Kidney tubule cell (primary cell): Measurements from ENCODE around the gene ZYG11B.
"Not testable (repeated sequence)": the region's sequence is repeated elsewhere in the genome, so short reads cannot be mapped to it uniquely, and the experiment has no call there.

Experiments used
- DNase-seq: peaks from one replicate; pipeline ENCODE4 v3.0.0-alpha.2; 2018; ENCODE audit warnings: low spot score

The ZYG11B gene

DNA sequence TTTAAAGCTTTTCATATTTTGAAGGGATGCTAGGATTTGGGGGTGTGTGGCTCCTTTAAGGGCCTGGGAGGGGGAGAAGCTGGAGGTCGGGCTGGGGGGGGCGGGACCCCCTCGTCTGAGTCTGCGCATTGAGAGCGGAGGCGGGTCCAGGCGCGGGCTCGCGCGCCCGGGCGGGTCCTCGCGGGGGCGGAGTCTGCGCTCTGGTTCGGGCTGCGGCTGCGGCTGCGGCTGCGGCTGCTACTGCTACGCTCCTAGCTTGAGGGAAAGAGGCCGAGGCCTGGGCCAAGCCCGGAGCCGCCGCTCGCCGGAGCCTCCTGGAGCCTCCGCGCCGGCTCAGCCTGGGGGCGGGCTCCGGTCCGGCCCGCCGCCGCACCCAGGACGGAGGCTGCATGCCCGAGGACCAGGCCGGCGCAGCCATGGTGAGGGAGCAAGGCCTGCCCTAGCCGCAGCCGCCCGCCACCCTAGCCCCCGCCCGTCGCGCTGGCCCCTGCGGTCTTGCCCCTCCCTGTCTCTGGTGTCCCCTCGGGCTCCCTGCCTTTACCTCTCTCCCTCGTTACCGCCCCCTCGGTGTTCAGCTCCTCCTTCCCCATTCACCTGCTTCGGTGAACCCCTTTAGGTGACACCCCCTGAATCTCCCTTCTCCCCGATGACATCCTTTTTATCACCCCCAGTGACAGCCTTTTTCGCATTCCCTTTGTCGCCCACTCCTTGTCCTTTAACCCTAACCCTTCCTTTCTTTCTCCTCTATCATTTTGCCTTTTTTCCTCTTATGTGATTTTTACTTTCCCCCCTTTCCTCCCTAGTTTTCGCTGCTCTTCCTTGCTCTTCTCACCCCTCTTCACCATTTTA is at the start of gene ZYG11B:
TSS of gene ZYG11B (plus strand) at position 189 of the 849 bp plus-strand sequence. CDS start at position 390, 201 bp downstream.
- DNase-seq: peak; percentile 88

DNA sequence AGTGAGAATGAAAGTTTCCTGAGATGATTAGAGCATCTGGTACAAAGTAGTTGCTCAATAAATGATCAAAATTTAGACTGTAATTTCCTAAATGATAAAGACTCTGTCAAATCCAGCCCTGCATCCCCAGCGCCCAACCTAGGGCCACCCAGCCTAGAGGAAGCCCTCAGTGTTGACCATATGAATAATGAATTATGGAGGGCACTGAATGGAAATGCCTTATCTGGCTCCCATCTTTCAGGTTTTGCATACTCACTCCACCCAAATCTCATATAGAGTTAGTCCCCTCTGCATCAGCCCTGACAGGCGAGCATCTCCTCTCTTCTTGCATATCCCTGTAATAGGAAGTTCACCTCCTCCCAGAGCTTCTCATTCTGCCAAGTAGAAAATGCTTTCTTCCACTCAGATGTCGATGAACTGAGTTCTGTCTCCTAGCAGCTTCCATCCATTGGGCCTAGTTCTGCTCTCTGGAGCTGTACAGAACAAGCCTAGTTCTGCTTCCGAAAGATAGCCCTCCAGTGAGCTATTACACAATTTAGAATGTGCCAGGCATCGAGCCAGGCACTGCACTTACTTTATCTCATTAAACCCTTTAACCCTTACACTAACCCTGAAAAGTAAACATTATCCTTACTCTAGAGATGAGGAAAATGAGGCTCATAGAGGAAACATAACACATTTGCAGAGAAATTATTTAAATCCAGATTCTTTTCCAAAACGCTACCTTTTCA is 49.0 kb upstream of the ZYG11B start:
- no peak for DNase-seq

DNA sequence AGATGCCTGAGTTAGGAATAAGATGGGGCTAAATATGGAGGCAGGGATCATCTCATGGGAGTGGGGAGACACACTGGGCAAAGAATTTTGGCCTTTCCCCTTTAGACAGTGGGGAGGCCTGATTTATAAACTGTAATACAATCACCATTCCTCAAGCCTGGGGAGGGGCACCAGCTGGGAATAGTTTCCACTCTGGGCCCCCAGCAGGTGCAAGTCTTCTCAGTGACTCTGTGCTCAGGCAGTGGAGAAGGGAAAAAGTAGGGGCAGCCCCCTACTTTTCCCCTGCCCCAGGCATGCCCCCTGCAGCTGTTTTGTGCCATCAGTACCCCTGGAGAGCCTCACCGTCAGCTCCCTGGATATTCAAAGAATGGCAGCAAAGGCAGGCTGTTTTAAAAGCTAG is 47.2 kb upstream of the ZYG11B start:
- no peak for DNase-seq

DNA sequence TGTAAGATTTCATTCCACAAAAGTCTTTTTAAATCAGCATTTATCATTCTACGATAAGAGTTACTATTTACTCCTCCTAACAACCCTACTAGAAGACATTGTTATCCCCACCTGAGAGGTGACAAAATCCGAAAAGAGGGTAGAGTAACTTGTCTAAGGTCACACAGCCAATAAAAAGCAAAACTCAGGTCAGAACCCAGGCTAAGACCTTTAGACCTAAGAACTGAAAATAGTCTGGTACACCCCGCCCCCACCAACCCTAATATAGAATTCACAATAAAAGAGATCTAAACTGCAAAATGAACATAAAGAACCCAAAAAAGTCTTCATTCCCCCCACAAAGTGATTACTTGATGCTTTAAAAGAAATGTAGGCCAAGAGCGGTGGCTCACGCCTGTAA is 46.8 kb upstream of the ZYG11B start:
- DNase-seq: no peak

DNA sequence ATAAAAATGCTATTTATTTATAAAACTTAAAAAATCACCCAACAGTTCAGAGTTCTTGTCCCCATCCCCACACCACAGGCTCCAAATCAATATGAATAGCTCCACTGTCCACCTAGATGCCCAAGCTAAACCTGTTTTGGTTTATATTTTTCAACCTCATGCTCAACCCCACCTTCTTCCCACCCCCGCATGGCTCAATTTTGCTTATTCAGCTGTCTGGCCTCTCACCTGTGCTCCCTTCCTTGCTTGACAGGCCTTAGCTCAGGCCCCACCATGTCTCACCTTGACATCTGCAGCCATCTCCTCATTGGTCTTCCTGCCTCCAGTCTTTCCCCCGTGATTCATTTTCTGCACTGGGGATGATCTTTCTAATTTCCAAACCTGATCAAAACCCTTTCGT is 45.9 kb upstream of the ZYG11B start:
- DNase-seq: no peak

DNA sequence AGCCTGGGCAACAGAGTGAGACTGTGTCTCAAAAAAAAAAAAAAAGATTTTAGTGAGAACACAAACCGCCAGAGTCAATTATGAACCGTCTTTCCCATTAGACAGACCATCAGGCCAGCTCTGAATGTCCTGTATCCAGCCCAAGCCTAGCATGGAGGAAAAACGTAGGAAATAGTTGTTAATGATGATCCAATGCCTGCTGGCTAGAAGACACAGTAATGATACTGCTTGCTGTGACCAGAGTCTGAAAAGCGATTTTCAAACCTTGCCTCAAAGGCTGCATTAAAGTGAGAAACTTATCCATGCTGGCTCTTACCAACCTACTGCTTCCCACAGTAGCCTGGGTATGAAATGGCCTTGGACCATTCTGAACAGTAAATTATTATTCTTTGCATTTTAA is 45.1 kb upstream of the ZYG11B start:
- no peak for DNase-seq

DNA sequence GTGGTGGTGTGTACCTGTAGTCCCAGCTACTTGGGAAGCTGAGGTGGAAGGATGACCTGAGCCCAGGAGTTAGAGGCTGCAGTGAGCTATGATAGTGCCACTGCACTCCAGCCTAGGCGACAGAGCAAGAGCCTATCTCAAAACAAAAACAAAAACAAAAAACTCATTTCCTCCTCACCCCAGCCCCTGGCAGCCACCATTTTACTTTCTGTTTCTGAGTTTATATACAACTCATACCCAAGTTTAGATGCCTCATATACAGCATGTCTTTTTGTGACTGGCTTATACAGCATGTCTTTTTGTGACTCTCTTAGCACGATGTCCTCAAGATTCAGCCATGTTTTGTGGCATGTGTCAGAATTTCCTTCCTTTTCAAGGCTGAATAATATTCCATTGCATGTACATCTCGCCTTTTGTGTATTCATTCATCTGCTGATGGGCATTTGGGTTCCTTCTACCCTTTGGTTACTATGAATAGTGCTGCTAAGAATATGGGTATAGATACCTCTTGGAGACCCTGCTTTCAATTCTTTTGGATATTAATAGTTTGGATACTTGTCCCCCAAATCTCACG is 42.8 kb upstream of the ZYG11B start:
- no peak for DNase-seq

DNA sequence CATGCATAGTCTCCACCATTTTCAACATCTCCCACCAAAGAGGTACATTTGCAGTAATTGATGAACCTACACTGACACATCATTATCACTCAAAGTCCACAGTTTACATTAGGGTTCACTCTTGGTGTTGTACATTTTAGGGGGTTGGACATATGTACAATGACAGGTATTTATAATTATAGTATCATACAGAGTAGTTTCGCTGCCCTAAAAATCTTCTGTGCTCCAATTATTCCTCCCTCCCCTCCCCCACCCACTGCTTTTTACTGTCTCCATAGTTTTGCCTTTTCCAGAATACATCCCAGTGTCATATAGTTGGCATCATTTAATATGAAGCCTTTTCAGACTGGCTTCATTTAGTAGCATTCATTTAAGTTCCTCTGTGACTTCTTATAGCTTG is 41.7 kb upstream of the ZYG11B start:
- DNase-seq: no peak

DNA sequence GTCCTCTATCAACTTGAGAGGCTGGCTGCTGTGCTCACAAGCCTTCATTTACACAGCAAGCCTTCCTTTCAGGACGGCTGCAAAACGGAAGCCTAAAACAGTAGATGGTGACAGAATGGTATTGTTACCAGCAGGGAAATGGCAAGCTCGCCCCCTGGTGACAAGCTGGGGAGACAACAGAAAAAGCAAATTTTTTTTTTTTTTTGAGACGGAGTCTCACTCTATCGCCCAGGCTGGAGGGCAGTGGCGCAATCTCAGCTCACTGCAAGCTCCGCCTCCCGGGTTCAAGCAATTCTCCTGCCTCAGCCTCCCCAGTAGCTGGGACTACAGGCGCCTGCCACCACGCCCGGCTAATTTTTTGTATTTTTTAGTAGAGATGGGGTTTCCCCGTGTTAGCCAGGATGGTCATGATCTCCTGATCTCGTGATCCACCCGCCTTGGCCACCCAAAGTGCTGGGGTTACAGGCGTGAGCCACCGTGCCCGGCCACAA is 39.9 kb upstream of the ZYG11B start:
- peak; percentile 69 for DNase-seq

DNA sequence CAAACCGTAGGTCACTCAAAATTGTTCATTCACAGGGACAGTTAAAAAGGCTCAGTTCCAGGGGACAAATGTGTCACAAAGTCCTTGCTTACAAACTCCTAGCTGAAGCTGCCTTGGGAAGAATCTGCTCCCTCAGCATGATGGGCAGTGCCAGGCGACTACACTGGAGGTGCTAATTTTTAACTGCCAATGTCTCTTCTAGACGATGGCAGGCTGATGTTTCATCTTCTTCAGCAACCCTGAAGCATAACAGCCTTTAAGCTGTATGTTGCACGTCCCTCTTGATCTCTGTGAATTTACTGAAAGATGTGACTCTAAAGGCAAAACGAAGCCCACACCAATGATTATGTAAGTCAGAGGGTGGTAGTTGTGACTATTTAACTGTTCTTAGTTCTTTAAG is 39.4 kb upstream of the ZYG11B start:
- no peak for DNase-seq

DNA sequence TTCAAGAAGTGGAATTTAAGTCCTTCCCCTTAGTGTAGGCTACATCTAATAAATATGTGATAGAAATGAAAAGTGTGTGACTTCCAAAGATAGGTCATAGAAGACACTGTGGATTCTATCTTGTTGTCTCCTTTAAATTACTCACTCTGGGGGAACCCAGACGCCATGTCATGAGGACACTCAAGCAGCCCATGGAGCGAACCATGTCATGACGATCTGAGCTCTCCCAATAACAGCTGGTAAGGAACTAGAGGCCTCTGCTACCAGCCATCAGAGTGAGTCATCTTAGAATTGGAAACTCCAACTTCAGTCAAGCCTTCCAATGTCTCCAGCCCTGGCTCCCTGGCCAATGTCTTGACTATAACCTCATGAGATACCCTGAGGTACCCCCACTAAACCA is 34.4 kb upstream of the ZYG11B start:
- DNase-seq: peak; percentile 40

DNA sequence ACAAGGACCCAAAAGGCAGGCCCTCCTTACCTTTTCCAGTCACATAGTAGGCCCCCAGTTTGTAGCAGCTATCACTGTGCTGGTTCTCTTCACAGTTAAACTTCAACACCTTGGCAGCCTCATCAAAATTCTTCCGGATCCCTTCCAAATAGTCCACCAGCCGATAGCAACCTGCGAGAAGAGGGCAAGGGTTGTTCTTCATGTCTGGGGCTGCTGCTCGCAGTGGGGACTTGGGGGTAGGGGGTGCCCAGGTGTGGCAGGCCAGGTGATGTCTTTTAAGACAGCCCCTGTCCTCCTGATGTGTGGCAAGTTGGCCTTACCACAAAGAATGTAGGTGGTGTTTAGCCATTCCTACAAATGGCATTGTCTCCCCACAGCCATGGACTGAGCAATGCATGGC is 33.6 kb upstream of the ZYG11B start:
- no peak for DNase-seq

DNA sequence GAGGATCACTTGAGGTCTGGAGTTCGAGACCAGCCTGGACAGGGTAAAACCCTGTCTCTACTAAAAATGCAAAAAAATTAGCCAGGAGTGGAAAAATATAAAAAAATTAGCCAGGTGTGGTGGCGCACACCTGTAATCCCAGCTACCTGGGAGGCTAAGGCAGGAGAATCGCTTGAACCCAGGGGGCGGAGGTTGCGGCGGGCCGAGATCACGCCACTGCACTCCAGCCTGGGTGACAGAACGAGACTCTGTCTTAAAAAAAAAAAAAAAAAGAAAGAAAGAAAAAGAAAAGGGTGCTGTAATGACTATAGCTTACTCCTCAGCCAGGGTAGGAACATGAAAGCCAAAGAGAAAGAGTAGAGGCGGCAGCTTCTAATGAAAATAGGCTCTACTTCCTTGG is 32.9 kb upstream of the ZYG11B start:
- DNase-seq: not testable (repeated sequence)

DNA sequence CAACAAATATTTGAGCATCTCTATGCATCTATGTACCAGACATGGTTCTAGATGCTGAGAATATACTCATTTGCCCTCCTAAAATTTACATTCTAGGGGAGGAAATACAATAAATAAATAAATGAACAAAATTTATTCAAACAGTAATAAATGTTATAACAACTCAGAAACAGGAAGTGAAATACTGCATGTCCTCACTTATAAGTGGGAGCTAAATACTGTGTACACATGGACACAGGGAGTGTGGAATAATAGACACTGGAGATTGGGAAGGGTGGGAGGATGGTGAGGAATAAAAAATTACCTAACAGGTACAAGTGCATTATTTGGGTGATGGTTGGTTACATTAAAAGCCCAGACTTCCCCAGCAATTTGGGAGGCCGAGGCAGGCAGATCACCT is 32.4 kb upstream of the ZYG11B start:
- no peak for DNase-seq

DNA sequence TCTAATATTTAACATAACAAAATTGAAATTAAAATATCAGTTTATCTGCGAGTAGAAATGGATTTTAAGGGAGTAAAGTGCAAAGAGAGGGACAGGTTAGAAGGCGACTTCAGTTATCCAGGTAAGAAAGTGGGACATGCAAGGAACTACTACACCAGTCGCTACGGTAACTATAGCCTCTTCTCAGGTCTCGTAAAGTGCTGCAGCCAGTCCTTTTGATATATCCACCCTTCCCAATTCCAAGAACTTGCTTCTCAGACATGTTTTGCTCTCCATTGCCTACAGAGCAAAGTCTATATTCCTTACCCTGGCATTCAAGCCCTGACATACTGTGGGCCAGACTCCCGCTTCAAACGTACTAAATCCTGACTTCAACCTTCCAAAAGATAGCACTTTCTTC is 30.6 kb upstream of the ZYG11B start:
- no peak for DNase-seq

DNA sequence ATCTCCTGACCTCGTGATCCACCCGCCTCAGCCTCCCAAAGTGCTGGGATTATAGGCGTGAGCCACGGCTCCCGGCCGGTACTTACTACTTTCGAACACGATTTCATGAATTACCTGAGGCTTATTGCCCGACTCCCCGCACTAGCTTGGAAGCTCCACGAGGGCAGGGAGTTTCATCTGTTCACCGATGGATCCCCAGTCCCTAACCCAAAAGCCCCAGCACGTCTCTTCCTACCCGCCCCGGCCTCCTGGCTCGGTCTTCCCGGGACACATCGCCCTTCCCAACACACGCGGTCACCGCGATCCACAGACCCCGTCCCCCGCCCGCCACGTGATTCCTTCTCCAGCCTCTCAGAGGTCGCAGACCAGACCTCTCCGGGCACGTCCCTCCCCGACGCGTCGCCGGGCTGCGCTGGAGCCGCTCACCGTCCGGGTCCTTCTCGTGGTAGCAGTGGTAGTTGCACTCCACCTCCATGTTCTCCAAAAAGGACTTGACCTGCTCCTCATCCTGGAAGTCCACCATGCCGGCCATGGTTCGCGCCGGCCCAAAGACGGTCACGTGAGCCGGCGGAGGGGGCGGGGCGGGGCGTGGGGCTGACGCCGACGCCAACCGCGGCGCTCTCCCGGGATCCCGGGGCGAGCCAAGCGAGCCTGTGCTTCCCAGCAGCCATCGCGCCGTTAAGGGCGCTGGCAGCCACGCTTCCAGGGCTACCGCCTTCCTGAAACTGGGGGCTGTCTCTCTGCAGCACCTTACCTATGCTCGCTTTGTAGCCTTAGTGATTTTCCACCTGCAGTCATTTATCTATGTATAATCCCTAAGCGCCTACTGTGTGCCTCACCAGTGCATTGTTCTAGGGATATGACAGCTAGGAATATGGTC is 28.2 kb upstream of the ZYG11B start, which contains the start of gene COA7:
TSS of gene COA7 (minus strand) at position 553 of the 880 bp plus-strand sequence. CDS start at position 532, 21 bp downstream.
- peak; percentile 83 for DNase-seq

DNA sequence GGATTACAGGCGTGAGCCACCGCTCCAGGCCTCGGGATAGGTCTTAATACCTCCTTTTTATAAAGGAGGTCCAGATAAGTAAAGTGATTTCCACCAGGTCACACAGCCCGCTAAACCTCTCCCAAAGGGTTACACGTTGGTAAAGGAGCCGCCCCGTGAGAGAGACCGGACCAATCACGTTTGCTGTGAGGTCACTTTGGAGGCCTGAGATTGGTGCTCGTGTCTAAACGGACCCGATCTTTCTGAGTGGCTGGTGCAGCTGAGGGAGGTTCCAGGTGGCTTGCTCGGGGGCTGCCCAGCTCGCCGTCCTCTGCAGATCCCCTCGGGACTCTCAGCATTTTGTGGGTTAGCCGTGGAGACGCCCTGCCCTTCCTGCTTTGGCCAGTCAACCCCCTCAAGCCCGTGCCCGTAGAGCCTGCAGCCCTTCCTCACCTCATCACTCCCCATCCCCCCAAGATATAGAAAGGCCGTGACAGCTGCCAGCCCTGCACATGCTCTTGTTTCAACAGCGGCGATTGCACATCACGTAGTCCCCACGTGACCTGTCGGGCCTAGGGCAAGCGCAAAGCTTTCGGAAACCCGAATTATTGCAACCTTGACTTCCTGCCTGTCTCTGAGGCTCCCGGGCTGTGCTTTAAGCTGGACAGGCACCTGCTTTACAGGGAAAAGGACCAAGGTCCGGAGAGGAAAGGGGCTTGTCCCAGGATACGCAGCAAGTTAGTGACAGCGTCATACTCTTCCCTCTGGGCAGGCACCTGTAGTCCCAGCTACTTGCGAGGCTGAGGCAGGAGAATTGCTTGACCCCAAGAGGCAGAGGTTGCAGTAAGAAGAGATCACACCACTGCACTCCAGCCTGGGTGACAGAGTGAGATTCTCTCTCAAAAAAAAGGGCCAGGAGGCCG is 23.1 kb upstream of the ZYG11B start:
- DNase-seq: peak; percentile 92

DNA sequence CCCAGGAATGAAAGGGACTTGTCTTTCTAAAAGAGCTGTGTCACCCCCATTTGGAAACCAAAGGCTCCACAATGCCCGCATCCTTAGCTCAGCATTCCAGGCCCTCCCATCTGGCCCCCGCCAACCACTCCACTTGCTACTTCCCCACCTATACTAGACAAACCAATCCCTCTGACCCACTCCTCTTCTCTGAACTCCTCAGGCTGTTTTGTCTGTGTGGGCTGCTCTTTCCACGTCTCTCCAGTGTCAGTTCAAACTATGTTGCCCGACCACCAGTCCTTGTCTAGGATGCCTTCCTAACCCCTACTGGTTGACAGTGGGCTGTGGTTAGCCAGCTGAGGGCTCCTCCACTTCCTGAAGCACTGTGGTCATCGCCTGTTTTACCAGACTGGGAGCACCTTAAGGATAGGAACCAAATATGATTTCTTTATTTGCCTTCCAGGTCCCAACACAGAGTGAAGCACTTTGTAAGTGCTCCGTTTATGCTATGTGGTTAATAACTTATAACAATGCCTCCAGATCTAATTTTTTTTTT is 20.1 kb upstream of the ZYG11B start:
- DNase-seq: no peak

DNA sequence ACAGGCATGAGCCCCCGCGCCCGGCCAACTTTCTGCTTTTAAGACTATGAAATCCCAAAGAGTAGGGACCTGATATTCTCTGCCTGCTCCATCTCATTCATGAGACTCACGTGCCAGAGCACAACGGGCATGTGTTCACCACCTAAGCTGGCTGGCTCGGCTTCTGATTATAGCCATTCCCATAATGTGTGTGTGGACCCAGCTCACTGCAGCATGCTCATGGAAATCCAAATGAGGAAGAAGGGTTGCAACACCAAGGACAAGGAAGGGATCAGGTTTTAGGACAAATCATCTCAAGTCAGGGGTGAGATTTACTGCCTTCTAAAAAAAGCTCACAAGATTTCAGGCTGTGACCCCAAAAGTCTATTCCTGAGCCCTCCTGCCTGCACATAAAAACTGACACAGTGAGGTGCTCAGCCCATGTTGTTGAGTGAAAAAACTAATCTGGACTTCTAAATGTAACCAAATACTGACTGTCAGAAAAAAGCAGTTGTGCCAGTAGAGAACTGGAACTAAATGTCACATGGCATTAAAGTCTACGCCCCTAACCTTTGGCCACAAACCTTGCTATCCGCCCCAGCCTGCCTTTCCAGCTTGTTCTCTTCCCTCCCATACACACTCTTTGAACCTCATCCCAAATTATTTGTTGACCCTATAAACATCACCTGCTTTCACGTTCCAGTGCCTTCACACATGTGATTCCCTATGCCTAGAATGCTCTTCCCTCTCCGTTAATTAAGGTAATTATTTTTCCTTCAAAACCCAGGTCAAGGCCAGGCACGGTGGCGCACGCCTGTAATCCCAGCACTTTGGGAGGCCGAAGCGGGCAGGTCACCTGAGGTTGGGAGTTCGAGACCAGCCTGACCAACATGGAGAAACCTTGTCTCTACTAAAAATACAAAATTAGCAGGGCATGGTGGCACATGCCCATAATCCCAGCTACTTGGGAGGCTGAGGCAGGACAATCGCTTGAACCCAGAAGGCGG is 19.0 kb upstream of the ZYG11B start:
- no peak for DNase-seq
